G401 (cell line): ENCODE results near the gene ZDHHC21. TPM values are rescaled to one million over a fixed set of nuclear protein-coding genes. Genes with fewer than 3 reads are reported as not detected.

Experiments used
- DNase-seq: peaks from one replicate; pipeline ENCODE4 v3.0.0-alpha.2; 2015; ENCODE audit warnings: low spot score
- in situ Hi-C: cut with HindIII; loops from 2 replicates; pipeline ENCODE4 v1.10.0; 2016; ENCODE audit warnings: low sequenced_read_pairs, mixed read lengths
- total RNA-seq: library from RNA; depleted of rRNA; stranded (reverse); fragments of >200 nt; shearing (Covaris generic); gene quantifications from 2 replicates; pipeline ENCODE4 v1.2.3, GENCODE V29; 2014; rRNA removed

ZDHHC21 gene
- total RNA-seq, result 2.4 and 3.9 TPM in 2 replicates

GRCh38 chr9:14693251-14693861 is at the start of gene ZDHHC21:
TSS of gene ZDHHC21 (minus strand) at chr9:14693432. CDS start at chr9:14674340, 19,092 bp downstream.
- peak; percentile 83 for DNase-seq

DNA sequence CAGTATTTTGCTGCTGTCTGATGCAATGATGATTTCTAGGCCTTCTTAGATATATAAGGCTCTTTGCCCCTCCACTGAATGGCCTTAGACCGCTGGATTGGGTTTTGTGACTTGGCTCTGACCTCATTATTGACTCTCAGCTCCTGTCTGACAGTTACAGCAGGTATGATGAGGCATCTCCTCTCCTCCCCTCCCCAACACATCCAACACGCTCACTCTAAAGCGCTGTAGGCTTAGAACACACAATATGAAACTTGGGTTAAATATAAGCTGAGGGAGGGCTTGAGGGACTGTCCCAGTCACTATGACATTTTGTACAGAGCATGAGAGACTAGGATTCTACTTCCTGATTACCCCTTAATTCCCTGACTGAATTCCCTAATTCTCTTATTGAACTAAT is 48.1 kb upstream of the ZDHHC21 start:
- in situ Hi-C loops, result no loop called here
- DNase-seq, result no peak

More at GRCh38 chr9:14693251-14693861, at the start of gene ZDHHC21:
- in situ Hi-C loops, result no loop called here

GRCh38 chr9:14733133-14733532 is 39.9 kb upstream of the ZDHHC21 start:
- in situ Hi-C loops, result no loop called here
- no peak for DNase-seq

DNA sequence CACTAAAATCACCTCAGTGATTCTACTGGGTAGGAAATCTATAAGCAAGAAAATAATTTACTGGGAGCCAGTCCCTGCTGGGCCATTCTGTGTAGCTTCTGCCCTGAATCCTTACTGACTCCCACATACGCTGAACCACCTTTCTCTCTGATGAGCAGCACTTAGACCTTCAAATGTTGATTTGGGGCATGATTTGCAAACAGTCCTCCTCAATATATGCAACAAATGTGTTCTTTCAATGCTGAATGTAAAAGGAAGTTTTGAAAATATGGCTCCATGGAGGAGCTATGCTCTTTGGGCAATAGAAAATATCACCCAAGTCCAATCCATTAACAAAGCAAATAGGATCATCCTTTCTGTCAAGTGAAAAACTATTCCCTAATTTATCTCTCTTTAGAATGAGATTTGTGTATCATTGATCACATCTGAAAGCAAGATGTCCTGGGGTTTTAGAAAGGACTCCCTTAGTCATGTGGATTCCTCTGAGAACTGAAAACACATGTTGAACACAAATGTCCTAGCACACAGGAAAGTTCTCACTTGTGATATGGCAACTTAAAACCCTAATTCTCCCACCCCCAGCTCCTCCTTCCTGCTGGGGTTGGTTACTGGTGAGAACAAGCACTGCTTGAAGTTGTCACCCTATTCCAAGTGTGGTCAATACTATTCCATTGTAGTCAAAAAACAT is 38.2 kb upstream of the ZDHHC21 start:
- in situ Hi-C loops, result no loop called here
- DNase-seq, result no peak

DNA sequence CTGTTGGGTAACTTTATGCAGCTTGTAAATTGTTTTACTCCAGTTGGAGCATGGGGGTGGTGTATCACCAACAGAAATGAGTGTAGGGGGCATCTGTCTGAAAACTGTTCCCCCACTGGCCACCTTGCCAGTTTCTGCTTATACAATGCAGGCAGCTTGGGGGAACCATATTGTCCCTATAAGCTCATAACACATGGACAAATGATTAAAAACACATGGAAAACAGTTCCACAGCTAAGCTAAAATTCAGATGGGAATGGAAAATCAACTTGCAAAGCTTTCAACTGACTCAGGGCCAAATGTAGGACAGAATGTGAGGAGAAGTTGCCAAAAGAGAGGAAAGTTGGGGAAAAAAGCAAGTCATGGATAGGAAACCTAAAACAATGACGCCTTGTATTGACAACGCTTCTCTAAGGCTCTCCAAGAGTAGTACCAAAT is 37.2 kb upstream of the ZDHHC21 start:
- in situ Hi-C loops, result no loop called here
- DNase-seq, result no peak

DNA sequence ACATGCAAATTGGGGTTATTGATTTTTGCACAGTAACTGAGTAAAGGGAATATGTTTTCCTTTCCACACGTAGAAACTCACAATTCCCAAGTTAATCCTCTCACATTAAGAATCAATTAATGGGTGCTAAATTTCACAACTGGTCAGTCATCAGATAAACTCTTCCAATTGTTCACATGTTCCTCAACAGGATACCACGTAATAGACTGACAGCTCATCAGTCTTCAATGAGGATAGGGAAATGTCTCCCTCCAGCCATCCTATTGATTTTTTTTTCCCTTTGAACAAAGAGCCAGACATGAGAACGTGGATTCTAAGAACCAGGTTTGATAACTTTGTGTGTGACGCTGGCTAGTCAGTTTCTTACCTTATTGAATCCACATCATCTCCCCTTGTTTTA is 30.1 kb upstream of the ZDHHC21 start:
- in situ Hi-C loops, result no loop called here
- DNase-seq, result no peak

GRCh38 chr9:14722391-14723035 is 29.3 kb upstream of the ZDHHC21 start, which contains the start of gene CER1:
TSS of gene CER1 (minus strand) at chr9:14722733. CDS start at chr9:14722672, 61 bp downstream.
- in situ Hi-C loops, result no loop called here
- DNase-seq, result peak; percentile 72

GRCh38 chr9:14719231-14719923 is 26.1 kb upstream of the ZDHHC21 start:
- in situ Hi-C loops, result no loop called here
- no peak for DNase-seq

- DNase-seq, result no peak
- in situ Hi-C loops, result no loop called here
Observed at GRCh38 chr9:14715102-14715501, 21.9 kb upstream of the ZDHHC21 start.

- no peak for DNase-seq
- in situ Hi-C loops, result no loop called here
Observed at GRCh38 chr9:14713187-14713767, 20.0 kb upstream of the ZDHHC21 start.

DNA sequence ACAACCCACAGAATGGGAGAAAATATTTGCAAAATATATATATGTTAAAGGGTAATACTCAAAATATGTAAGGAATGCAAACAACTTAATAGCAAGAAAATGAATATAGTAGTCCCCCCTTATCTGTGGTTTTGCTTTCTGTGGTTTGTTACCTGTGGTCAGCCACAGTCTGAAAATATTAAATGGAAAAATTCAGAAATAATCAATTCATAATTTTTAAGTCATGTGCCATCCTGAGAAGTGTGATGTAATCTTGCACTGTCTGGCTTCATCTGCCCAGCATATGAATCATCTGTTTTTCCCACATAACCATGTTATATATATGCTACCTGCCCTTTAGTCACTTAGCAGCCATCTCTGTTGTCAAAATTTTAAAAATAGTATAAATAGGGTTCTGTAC is 17.6 kb upstream of the ZDHHC21 start:
- in situ Hi-C loops, result no loop called here
- no peak for DNase-seq

GRCh38 chr9:14706530-14707140 is 13.4 kb upstream of the ZDHHC21 start:
- in situ Hi-C loops, result no loop called here
- DNase-seq, result no peak

DNA sequence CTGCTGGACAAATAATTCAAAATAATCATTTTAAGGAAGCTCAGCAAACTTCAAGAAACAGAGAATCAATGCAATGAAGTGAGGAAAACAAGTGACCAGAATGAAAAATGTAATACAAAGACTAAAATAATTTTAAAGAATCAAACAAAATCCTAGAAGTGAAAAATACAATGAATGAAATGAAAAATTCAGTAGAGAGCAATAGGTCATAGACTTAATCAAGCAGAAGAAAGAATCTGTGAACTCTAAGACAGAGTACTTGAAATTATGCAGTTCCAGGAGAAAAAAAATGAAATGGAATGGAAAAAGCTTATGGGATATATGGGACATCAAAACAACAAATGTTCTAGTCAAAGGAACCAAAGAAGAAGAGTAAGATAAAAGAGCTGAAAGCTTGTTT is 11.8 kb upstream of the ZDHHC21 start:
- DNase-seq, result no peak
- in situ Hi-C loops, result no loop called here

GRCh38 chr9:14704281-14704680 is 11.0 kb upstream of the ZDHHC21 start:
- DNase-seq, result no peak
- in situ Hi-C loops, result no loop called here

- in situ Hi-C loops, result no loop called here
Observed at GRCh38 chr9:14702200-14702720, 9.0 kb upstream of the ZDHHC21 start.

GRCh38 chr9:14692470-14693250 is 572 bp downstream of the ZDHHC21 start:
- in situ Hi-C loops, result no loop called here
- peak; percentile 53 for DNase-seq

More at GRCh38 chr9:14702200-14702720, 9.0 kb upstream of the ZDHHC21 start:
- no peak for DNase-seq

GRCh38 chr9:14690948-14691730 is 2.1 kb downstream of the ZDHHC21 start:
- DNase-seq, result no peak
- in situ Hi-C loops, result no loop called here
